ENCODE results near the gene CST6. TPM values are rescaled to one million over a fixed set of nuclear protein-coding genes. Genes with fewer than 3 reads are reported as not detected.

The CST6 gene, protein sequence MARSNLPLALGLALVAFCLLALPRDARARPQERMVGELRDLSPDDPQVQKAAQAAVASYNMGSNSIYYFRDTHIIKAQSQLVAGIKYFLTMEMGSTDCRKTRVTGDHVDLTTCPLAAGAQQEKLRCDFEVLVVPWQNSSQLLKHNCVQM
- total RNA-seq (2014; rRNA removed; shearing (Covaris generic)), result not detected in 2 replicates

- DNase-seq (ENCODE audit: low spot score), result no peak
Measured at GRCh38 chr11:66011785-66012303, at the start of gene CST6. Gene CST6 (plus strand): TSS chr11:66012008. CDS start chr11:66012045, 37 bp downstream.

DNA sequence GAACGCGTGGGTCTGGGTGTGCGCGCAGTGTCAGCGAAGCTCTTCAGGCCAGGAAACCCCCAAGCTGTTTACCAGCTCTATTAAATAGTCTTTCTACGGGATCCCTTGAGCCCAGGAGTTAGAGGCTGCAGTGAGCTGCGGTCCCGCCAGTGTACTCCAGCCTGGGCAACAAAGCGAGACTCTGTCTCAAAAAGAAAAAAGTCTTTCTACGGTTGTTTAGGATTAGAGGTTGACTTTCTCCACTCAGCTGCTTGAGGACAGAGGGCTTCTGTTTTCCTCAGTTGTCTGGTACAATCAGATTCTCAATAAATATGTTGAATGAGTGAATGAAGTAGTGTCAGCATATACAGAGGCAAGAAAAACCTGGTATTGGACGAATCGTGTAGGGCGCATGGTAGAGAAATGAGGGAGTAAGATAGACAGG lies 49.7 kb upstream of the CST6 start:
- DNase-seq (ENCODE audit: low spot score), result no peak

GRCh38 chr11:65964906-65965305 lies 46.9 kb upstream of the CST6 start:
- no peak for DNase-seq (ENCODE audit: low spot score)

DNA sequence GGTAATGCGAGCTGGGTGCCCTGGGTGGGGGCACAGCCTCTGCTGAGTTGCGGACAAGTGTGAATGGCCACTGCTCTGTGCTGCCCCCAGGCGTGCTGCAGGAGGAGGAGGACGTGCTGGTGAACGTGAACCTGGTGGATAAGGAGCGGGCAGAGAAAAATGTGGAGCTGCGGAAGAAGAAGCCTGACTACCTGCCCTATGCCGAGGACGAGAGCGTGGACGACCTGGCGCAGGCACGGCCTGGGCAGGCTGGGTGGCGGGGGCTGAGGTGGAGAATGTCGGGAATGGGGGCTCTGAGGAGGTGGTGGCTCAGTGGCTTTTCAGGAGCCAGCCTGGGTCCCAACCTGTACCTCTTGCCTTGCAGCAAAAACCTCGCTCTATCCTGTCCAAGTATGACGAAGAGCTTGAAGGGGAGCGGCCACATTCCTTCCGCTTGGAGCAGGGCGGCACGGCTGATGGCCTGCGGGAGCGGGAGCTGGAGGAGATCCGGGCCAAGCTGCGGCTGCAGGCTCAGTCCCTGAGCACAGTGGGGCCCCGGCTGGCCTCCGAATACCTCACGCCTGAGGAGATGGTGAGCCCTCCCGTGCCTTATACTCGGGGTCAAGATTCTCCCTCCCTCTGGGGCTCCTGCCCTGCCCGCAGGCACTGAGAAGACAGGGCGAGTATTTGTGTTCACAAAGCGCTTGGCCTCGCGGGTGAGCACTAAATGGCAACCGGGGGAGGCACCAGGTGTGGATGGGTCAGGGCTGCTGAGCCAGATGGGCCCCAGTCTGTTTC lies 45.6 kb upstream of the CST6 start:
- no peak for DNase-seq (ENCODE audit: low spot score)

DNA sequence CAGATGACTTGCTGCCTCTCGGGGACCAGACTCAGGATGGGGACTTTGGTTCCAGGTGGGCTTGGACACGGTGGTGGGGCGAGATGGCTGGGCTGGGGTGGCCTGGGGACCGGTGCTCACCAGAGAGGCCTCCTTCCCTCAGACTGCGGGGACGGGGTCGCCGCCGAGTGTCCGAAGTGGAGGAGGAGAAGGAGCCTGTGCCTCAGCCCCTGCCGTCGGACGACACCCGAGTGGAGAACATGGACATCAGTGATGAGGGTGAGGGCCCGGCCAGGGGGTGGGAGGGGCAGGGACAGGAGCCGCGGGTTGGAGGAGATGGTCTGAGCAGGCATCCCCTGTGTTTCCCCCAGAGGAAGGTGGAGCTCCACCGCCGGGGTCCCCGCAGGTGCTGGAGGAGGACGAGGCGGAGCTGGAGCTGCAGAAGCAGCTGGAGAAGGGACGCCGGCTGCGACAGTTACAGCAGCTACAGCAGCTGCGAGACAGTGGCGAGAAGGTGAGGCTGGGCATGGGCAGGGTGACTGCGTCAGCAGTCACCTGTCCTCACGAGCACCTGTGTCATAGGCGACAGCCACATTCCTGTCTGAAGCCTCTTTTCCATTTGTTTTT lies 44.4 kb upstream of the CST6 start:
- no peak for DNase-seq (ENCODE audit: low spot score)

DNA sequence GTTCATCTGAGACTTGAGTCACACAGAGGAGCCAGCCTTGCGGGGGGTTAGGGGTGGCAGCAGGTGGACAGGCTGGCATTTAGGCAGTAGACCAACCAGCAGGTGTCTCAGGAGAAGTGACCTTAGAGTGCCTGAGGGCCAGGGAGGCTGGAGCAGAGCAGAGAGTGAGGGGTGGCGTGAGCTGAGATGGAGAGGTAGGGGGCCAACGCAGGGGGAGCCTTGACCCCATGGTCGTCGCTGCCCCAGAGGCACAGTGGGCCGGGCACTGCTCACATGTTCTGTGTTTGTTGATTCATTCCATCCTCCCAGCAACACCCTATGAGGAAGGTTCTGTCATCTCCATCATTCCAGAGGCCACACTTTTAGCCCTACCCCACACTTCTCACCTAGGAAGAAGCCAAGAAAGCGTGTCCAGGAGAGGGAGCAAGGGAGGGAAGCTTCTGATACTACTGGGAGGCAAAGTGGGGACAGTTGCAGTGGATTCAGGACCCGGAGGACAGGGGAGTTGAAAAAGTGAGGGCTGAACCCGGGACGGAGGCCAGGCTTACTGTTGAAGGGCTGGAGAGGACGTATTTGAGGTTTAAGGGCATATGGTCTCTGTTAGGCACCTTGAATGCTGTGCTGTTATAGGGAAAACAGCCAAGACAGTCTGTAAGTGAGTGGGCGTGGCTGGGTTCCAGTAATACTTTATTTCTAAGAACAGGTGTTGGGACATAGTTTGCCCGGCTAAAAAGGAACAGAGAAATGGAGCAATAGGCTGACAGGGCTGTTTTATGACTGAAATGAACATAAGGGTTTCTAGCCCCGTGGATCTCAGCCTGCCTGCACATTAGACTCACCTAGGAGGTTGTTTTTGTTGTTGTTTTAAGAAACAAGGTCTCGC lies 43.0 kb upstream of the CST6 start:
- DNase-seq (ENCODE audit: low spot score), result no peak

DNA sequence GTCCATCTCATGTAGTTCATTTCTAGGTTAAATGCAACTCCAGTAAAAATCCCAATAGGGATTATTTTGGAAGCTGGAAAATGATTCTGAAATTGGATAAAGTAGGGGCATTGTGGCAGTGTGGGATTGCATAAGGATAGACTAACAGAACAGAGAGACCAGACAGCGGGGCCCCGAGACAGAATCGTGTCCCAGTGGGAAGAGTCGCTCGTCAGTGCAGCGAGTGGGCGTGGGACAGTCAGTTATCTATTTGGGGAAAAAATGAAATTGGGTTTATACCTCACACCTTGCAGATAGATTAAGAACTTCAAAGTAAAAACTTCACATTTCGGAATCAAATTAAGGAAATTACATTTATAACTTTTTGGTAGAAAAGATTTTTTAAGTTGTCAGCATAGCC lies 39.7 kb upstream of the CST6 start:
- no peak for DNase-seq (ENCODE audit: low spot score)

DNA sequence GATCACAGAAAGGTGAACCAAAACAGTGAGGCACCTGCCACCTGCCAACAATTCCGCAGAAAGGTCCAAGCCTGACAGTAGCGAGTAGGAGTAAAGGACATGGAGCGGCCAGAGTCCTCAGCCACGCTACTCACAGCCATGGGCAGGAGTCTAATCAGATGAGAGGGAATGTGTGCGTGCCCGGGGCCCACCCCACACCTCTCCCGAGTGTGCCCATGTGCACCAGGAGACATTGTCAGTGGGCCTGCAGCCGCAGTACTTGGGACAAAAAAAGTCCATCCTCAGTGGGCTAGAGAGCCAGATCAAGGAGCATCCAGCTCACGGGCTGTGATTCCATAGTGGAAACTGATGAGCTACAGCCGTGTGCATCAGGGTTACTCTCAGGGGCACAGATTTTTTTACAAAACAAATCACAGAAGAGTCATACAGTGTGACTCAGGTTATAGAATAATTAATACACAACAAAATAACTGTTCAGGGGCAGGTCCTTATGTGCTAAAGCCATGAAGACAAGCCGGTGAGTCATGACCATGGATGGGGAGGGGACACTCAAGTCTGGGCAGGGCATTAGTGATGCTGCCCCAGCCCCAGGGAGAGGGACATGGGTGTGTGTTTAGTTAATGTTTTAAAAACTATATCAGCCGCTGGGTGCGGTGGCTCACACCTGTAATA lies 38.2 kb upstream of the CST6 start:
- DNase-seq (ENCODE audit: low spot score), result no peak

DNA sequence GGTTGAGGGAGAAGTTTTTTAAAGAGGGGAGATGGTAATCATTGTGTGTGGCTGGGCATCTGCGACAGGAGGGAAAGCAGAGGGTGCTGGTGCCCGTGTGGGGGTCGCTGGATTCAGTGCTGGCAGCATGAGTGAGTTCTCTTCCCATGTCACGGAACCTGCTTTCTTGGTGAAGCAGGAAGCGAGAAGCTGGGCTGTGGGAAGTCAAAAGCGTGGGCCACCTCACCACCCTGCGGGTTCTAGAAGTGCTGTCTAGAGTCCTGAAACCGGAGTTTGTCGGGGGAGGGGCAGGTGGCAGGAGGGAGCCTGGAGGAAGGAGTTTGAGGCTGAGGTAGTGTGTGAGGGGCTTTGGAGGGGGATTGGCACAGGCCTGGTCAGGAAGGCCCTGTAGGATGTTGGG lies 36.0 kb upstream of the CST6 start:
- DNase-seq (ENCODE audit: low spot score), result no peak

- DNase-seq (ENCODE audit: low spot score), result no peak
Measured at GRCh38 chr11:65976216-65977176, 35.3 kb upstream of the CST6 start.

- DNase-seq (ENCODE audit: low spot score), result no peak
Measured at GRCh38 chr11:65977621-65978390, 34.0 kb upstream of the CST6 start.

GRCh38 chr11:65978391-65979238 lies 33.2 kb upstream of the CST6 start:
- no peak for DNase-seq (ENCODE audit: low spot score)

DNA sequence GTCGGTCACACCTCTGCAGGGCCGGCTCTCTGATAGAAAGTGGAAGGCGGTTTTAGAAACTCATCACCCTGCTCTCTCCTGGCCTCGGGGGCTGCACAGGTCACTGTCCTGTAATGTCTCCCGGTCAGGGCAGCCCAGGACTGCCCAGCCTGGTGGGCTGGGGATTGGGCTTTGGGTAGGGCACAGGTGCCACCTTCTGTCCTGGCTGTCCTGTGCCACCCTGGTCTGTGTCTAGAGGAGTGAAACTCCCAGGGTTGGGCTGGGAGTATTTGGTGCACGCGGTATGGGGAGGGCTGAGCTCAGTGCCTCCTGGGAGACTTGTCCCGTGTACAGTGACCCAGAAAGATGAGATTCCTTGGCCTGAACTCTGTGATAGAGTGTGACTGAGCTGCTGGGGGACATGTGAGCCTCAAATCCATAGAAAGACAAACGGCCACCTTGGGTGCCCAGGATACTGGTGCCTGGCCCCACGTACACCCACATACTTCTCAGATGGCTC lies 32.5 kb upstream of the CST6 start:
- DNase-seq (ENCODE audit: low spot score), result no peak

GRCh38 chr11:65981101-65981740 lies 30.6 kb upstream of the CST6 start:
- DNase-seq (ENCODE audit: low spot score), result no peak

DNA sequence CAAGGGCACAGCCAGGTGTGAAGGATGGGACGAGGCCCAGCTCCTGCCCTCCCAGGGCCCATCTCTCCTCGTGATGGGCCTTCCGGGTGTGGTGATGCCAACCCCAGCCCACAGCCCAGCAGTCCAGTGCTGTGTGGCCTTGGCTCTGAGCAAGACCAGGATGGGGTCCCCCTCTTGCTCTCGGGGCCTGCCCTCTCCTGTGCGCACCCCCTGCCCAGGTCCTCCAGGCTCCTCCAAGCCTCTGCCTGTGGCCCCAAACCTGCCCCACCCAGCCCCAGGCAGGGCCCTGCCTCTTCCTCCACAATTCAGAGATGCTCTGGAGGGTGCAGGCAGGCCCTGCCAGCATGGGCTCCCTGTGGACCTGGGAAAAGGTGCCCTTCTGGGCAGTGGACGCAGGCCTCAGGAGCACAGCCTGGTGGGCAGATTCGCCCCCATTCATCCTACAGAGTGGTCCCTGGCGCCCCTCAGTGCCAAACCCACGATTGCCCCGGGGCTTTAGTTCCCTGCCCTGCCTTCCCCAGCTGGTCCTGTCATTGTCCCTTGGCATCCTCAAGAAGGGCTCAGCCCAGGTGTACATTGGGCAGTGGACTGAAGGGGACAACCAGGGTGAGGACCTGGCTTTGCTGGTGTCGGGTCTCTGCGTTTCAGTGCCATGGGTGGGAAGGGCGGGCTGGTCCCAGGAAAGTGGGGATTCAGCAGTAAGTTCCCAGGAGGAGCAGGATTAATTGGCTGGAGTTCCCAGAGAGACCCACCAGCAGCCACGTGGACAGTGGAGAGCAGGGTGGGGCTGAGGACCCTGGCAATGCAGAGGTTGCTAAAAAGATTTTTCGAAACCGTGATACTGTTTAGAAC lies 29.6 kb upstream of the CST6 start:
- no peak for DNase-seq (ENCODE audit: low spot score)

DNA sequence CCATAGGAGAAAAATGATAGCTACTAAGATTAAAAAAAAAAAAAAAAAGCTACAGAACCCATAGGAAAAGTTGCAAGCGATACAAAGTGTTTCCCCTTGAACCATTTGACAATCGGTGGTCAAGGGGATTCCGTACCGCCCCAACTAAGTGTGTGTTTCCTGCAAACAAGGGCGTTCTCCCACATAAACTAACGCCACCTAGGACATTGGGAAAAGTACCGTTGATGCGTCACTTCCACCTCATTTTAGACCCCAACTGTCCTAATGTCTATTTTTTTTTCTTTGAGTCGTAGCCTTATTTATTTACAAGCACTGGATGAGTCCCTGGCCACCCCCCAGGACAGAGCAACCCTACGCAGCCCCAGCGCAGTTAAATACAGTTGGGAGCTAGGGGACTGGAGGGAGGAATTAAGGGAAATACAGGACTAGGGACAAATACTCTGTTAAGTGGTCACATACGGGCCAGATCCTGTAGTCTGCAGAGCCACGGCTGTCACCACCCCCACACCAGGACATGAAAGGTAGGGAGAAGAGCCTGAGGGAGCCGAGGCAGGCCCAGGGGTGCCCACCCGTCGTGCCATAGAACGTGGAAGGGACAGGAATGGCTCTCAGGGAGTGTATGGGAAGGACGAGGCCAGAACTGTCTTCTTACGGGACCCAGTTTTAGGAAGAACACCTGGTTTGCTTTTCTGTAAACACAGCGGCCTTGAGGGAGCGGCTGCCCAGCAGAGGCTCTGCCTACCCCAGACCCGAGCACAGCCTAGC lies 28.8 kb upstream of the CST6 start:
- no peak for DNase-seq (ENCODE audit: low spot score)

Measured in H4 (cell line).